Ishikawa (cell line): ENCODE data around the gene TADA2B.

Experiments
- CREB1 ChIP-seq: IDR thresholded peaks from 2 replicates; pipeline ENCODE4 v1.6.1; 2012; ENCODE audit warnings: low read depth
- EGR1 ChIP-seq: IDR thresholded peaks from 2 replicates; pipeline ENCODE4 v1.6.1; 2012
- EP300 ChIP-seq: IDR thresholded peaks from 2 replicates; pipeline ENCODE4 v1.6.1; 2012; ENCODE audit warnings: borderline replicate concordance
- FOXM1 ChIP-seq: IDR thresholded peaks from 2 replicates; pipeline ENCODE4 v1.6.1; 2012; ENCODE audit warnings: low read depth, borderline replicate concordance
- NFIC ChIP-seq: IDR thresholded peaks from 2 replicates; pipeline ENCODE4 v1.6.1; 2012
- RAD21 ChIP-seq: IDR thresholded peaks from 2 replicates; pipeline ENCODE4 v1.6.1; 2012; ENCODE audit warnings: low read depth
- TAF1 ChIP-seq: IDR thresholded peaks from 2 replicates; pipeline ENCODE4 v1.6.1; 2012; ENCODE audit warnings: low read depth, mild to moderate bottlenecking
- TCF12 ChIP-seq: IDR thresholded peaks from 2 replicates; pipeline ENCODE4 v1.6.1; 2012; ENCODE audit warnings: low read depth
- TEAD4 ChIP-seq: IDR thresholded peaks from 2 replicates; pipeline ENCODE4 v1.6.1; 2012
- YY1 ChIP-seq: IDR thresholded peaks from 2 replicates; pipeline ENCODE4 v1.6.1; 2012; ENCODE audit warnings: low read depth
- TF ChIP-seq, protein P1 (sequence below): IDR thresholded peaks from 2 replicates; pipeline ENCODE4 v1.6.1; 2012; ENCODE audit warnings: low read depth, mild to moderate bottlenecking
- TF ChIP-seq, protein P2 (sequence below): IDR thresholded peaks from 2 replicates; pipeline ENCODE4 v1.6.1; 2012
- TF ChIP-seq, protein P3 (sequence below): IDR thresholded peaks from 2 replicates; pipeline ENCODE4 v1.6.1; 2012

DNA sequence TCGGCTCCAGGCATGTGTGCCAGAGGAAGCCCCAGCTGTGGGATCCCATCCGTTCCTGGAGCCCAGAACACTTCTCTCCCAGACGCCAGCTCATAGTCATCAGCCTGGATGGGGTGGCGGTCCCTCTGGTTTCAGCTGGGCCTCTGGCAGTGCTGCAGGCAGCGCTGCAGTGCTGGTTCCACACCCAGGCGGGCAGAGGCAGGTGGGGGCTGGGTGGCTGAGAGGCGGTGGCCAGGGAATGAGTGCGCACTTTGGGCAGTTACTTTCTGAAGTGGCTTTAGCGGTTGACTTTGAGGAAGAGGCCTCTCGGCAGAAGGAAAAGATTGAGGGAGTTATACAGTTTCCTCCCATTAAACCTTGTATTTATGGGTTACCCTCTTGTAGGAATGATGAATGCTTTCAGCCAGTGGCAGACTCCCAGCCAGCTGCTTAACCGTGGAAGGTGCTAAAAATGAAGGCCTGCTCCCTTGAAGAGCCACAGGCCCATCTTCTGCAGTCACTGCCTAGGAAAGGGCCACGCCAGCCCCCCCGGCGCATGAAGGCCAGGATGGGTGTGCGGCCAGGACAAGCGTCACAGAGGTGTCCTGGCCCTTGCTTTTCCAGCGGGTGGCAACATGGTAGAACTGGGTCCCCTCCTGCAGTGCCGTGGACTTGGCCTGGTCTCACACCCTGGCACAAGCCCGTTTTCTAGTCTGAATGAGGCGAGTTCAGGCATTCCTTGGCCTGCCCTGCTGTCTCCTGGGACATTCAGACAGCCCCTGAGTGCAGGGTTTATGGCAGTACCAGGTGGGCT lies 9.9 kb downstream of the TADA2B start:
- TF ChIP-seq, protein P1, sequence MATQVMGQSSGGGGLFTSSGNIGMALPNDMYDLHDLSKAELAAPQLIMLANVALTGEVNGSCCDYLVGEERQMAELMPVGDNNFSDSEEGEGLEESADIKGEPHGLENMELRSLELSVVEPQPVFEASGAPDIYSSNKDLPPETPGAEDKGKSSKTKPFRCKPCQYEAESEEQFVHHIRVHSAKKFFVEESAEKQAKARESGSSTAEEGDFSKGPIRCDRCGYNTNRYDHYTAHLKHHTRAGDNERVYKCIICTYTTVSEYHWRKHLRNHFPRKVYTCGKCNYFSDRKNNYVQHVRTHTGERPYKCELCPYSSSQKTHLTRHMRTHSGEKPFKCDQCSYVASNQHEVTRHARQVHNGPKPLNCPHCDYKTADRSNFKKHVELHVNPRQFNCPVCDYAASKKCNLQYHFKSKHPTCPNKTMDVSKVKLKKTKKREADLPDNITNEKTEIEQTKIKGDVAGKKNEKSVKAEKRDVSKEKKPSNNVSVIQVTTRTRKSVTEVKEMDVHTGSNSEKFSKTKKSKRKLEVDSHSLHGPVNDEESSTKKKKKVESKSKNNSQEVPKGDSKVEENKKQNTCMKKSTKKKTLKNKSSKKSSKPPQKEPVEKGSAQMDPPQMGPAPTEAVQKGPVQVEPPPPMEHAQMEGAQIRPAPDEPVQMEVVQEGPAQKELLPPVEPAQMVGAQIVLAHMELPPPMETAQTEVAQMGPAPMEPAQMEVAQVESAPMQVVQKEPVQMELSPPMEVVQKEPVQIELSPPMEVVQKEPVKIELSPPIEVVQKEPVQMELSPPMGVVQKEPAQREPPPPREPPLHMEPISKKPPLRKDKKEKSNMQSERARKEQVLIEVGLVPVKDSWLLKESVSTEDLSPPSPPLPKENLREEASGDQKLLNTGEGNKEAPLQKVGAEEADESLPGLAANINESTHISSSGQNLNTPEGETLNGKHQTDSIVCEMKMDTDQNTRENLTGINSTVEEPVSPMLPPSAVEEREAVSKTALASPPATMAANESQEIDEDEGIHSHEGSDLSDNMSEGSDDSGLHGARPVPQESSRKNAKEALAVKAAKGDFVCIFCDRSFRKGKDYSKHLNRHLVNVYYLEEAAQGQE: no peak
- no peak for TF ChIP-seq TAF1
- TF ChIP-seq, protein P2, sequence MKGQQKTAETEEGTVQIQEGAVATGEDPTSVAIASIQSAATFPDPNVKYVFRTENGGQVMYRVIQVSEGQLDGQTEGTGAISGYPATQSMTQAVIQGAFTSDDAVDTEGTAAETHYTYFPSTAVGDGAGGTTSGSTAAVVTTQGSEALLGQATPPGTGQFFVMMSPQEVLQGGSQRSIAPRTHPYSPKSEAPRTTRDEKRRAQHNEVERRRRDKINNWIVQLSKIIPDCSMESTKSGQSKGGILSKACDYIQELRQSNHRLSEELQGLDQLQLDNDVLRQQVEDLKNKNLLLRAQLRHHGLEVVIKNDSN: no peak
- TF ChIP-seq EGR1: no peak
- TF ChIP-seq TEAD4: no peak
- TF ChIP-seq RAD21: no peak
- no peak for TF ChIP-seq YY1
- no peak for TF ChIP-seq NFIC
- TF ChIP-seq EP300: no peak
- TF ChIP-seq TCF12: no peak
- TF ChIP-seq FOXM1: no peak
- TF ChIP-seq CREB1: no peak
- TF ChIP-seq, protein P3, sequence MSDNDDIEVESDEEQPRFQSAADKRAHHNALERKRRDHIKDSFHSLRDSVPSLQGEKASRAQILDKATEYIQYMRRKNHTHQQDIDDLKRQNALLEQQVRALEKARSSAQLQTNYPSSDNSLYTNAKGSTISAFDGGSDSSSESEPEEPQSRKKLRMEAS: no peak
